ENCODE data around the gene KRTAP10-10. TPM values are rescaled to one million over a fixed set of nuclear protein-coding genes. Genes with fewer than 3 reads are reported as not detected.

Gene KRTAP10-10
- total and polyA plus RNA-seq, 2 donors (not counting 1 experiment from before 2014, with no cell fraction given) = not detected

DNA sequence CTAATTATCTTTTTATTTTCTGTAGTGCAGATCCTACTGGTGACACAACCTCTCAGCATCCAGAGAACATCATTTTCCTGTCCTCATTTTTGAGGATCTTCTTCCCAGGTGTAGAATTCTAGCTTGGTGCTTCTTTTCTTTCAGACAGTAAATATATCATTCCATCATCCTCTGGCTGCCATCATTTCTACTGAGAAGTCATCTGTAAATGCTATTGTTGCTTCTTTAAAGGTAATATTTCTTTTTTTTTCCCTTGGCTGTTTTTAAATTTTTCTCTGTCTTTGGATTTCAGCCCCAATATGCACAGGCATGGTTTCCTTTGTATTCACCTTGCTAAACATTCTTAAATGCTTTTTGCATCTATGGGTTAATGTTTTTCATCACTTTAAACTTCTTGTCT, 13.6 kb upstream of the KRTAP10-10 start:
- no peak overlapping the region for H3K4me3 ChIP-seq (ENCODE audit: control extremely low read depth in 1 of 5, extremely low read depth in 1 of 5, insufficient read depth in 1 of 5, low read depth in 2 of 5, low read length in 4 of 5)
- H3K4me1 ChIP-seq (ENCODE audit: control insufficient read depth in 2 of 2, insufficient read depth in 2 of 2, low read length in 2 of 2) = peaks cover 7 to 9% of the 10 kb centered on the region in 2 donors
- H3K9me3 ChIP-seq (ENCODE audit: control extremely low read depth in 1 of 3, control insufficient read depth in 2 of 3, insufficient read depth in 1 of 3, low read length in 2 of 3) = peaks cover 0 to 31% (median 20%) of the 10 kb centered on the region in 3 donors
- peaks cover 0 to 17% (median 0%) of the 10 kb centered on the region in 4 experiments for H3K27me3 ChIP-seq (replicated peaks in 1 of 4; ENCODE audit: control extremely low read depth in 1 of 4, control insufficient read depth in 3 of 4, insufficient read depth in 4 of 4, low read length in 3 of 4)
- intact Hi-C loops (cut with micrococcal nuclease) = no loop called here
- peaks cover 8% of the 10 kb centered on the region for H3K4me1 Mint-ChIP-seq
- H3K4me3 Mint-ChIP-seq = no peak overlapping the region
- no peak overlapping the region for H3K27ac ChIP-seq (ENCODE audit: low read length in 2 of 2)
- no peaks in the 10 kb centered on the region for H3K79me2 ChIP-seq (ENCODE audit: control insufficient read depth, insufficient read depth, low read length)
- H4K20me1 ChIP-seq (ENCODE audit: control insufficient read depth, insufficient read depth, low read length, poor library complexity, severe bottlenecking) = no peaks in the 10 kb centered on the region
- ChIA-PET POLR2A (no interaction called here), CTCF (no interaction called here)
- TF ChIP-seq EZH2 (IDR thresholded peaks at IDR 0.05; ENCODE audit: borderline replicate concordance, insufficient read depth, low read depth, low read length, poor library complexity, severe bottlenecking) = no peak
- TF ChIP-seq CTCF (IDR thresholded peaks at IDR 0.05) = no peak
- DNase-seq (no peak), ATAC-seq (ENCODE audit: low read depth) (no peak)
- H3K9me3 Mint-ChIP-seq (ENCODE audit: insufficient read depth) = peaks cover 21% of the 10 kb centered on the region
- H3K27ac Mint-ChIP-seq = no peak overlapping the region
- H3K9ac ChIP-seq (ENCODE audit: low read length) = no peak overlapping the region
- H3K4me2 ChIP-seq (replicated peaks; ENCODE audit: low read depth, low read length, poor library complexity, severe bottlenecking) = no peak overlapping the region
- peaks cover 7% of the 10 kb centered on the region for H3K27me3 Mint-ChIP-seq
- H3K36me3 ChIP-seq (replicated peaks in 1 of 2; ENCODE audit: control extremely low read depth in 1 of 2, control insufficient read depth in 1 of 2, extremely low read depth in 1 of 2, insufficient read depth in 2 of 2, low read length in 1 of 2) = no peaks in the 10 kb centered on the region
- no peak overlapping the region for H2AFZ ChIP-seq (ENCODE audit: insufficient read depth, low read depth, low read length, poor library complexity, severe bottlenecking)

GRCh38 chr21:44625756-44626155, 11.4 kb upstream of the KRTAP10-10 start:
- TF ChIP-seq EZH2 (IDR thresholded peaks at IDR 0.05; ENCODE audit: borderline replicate concordance, insufficient read depth, low read depth, low read length, poor library complexity, severe bottlenecking) (no peak), CTCF (IDR thresholded peaks at IDR 0.05) (no peak)
- no peak overlapping the region for H3K27ac ChIP-seq (ENCODE audit: low read length in 2 of 2)
- no peaks in the 10 kb centered on the region for H3K79me2 ChIP-seq (ENCODE audit: control insufficient read depth, insufficient read depth, low read length)
- no peaks in the 10 kb centered on the region for H4K20me1 ChIP-seq (ENCODE audit: control insufficient read depth, insufficient read depth, low read length, poor library complexity, severe bottlenecking)
- no peak overlapping the region for H3K9ac ChIP-seq (ENCODE audit: low read length)
- H3K9me3 ChIP-seq (ENCODE audit: control extremely low read depth in 1 of 3, control insufficient read depth in 2 of 3, insufficient read depth in 1 of 3, low read length in 2 of 3) = peaks cover 0 to 49% (median 24%) of the 10 kb centered on the region in 3 donors
- H3K27me3 Mint-ChIP-seq = peaks cover 7% of the 10 kb centered on the region
- WGBS (ENCODE audit: insufficient coverage) = 100% methylated on average over 2 of the region's 7 CpGs
- ChIA-PET CTCF (no interaction called here), POLR2A (no interaction called here)
- no peak overlapping the region for H3K4me2 ChIP-seq (replicated peaks; ENCODE audit: low read depth, low read length, poor library complexity, severe bottlenecking)
- H3K9me3 Mint-ChIP-seq (ENCODE audit: insufficient read depth) = peaks cover 18% of the 10 kb centered on the region
- H3K36me3 ChIP-seq (replicated peaks in 1 of 2; ENCODE audit: control extremely low read depth in 1 of 2, control insufficient read depth in 1 of 2, extremely low read depth in 1 of 2, insufficient read depth in 2 of 2, low read length in 1 of 2) = no peaks in the 10 kb centered on the region
- H3K27ac Mint-ChIP-seq = no peak overlapping the region
- ATAC-seq (ENCODE audit: low read depth) (no peak), DNase-seq (no peak)
- no peak overlapping the region for H2AFZ ChIP-seq (ENCODE audit: insufficient read depth, low read depth, low read length, poor library complexity, severe bottlenecking)
- no peak overlapping the region for H3K4me3 ChIP-seq (ENCODE audit: control extremely low read depth in 1 of 5, extremely low read depth in 1 of 5, insufficient read depth in 1 of 5, low read depth in 2 of 5, low read length in 4 of 5)
- intact Hi-C loops (cut with micrococcal nuclease) = no loop called here
- no peak overlapping the region for H3K4me3 Mint-ChIP-seq
- H3K4me1 ChIP-seq (ENCODE audit: control insufficient read depth in 2 of 2, insufficient read depth in 2 of 2, low read length in 2 of 2) = peaks cover 2 to 3% of the 10 kb centered on the region in 2 donors
- peaks cover 0 to 20% (median 0%) of the 10 kb centered on the region in 4 experiments for H3K27me3 ChIP-seq (replicated peaks in 1 of 4; ENCODE audit: control extremely low read depth in 1 of 4, control insufficient read depth in 3 of 4, insufficient read depth in 4 of 4, low read length in 3 of 4)
- peaks cover 4% of the 10 kb centered on the region for H3K4me1 Mint-ChIP-seq

Data from B cell (primary cell).